Body of pancreas (tissue), 4 donors: Measurements from ENCODE around the gene JMJD6. TPM values are rescaled to one million over a fixed set of nuclear protein-coding genes. Genes with fewer than 3 reads are reported as not detected.
"Not testable (repeated sequence)": the region's sequence is repeated elsewhere in the genome, so short reads cannot be mapped to it uniquely, and the experiment has no call there.

Source experiments
- ATAC-seq: fragments of 150-250 bp; one replicate; pipeline ENCODE4 v1.9.1; 2016
- DNase-seq, 4 donors: peaks; one replicate each; pipeline ENCODE4 v3.0.0-alpha.2; 2019
- H3K27ac ChIP-seq, 4 donors: fragments of 200-600 bp; sonication (generic); 1 replicate in 3 of 4; 2 replicates in 1 of 4; pipeline versions ENCODE4 v1.5.1 to v1.6.1; 2016 to 2019; ENCODE audit warnings: mild to moderate bottlenecking in 1 of 4, mixed read lengths in 1 of 4, moderate library complexity in 1 of 4
- H3K27me3 ChIP-seq, 2 donors: fragments of 200-600 bp; sonication (generic); one replicate each; pipeline ENCODE4 v1.6.0; 2016; ENCODE audit warnings: mild to moderate bottlenecking in 1 of 2
- H3K36me3 ChIP-seq, 2 donors: fragments of 200-600 bp; sonication (generic); replicated peaks in 1 of 2; 2 replicates each; pipeline ENCODE4 v1.5.1; 2016; ENCODE audit warnings: low read depth in 2 of 2; ENCODE audit not compliant: insufficient read depth in 1 of 2
- H3K4me1 ChIP-seq: fragments of 200-600 bp; sonication (generic); one replicate; pipeline ENCODE4 v1.6.0; 2016
- H3K4me3 ChIP-seq, 2 donors: fragments of 200-600 bp; sonication (generic); 1 replicate in 1 of 2; 2 replicates in 1 of 2; pipeline ENCODE4 v1.5.1; 2016 to 2019
- H3K9me3 ChIP-seq, 3 donors: fragments of 200-600 bp; sonication (generic); 1 replicate in 2 of 3; 2 replicates in 1 of 3; pipeline ENCODE4 v1.5.1; 2016
- CTCF ChIP-seq, 7 experiments: fragments of 450-650 bp in 4 of 7; fragments of 200-600 bp in 3 of 7; sonication (generic) in 3 of 7; IDR thresholded peaks; one replicate each; pipeline ENCODE4 v1.5.1; 2016 to 2019; ENCODE audit warnings: antibody characterized with exemption in 7 of 7
- POLR2A ChIP-seq, 3 donors: fragments of 450-650 bp; IDR thresholded peaks; one replicate each; pipeline ENCODE4 v1.6.1; 2016; ENCODE audit warnings: antibody characterized with exemption in 3 of 3, mild to moderate bottlenecking in 2 of 3
- WGBS, 2 donors: methylation state at CpG; one replicate each; pipeline ENCODE4 v1.1.5; 2017; 5-methylcytosine and 5-hydroxymethylcytosine counted together
- intact Hi-C: fragments of 100-400 bp; cut with DNase I; formaldehyde crosslinking; loops from one replicate; pipeline ENCODE4 v1.15.1; 2023
- total RNA-seq, 2 donors: library from RNA; depleted of rRNA; stranded (reverse); fragments of >200 nt; gene quantifications; one replicate each; pipeline ENCODE4 v1.1.0, GENCODE V29; 2016

The JMJD6 gene
- total RNA-seq, 2 donors from 2014 or later = 15.2 to 20.0 TPM

- Histone ChIP-seq H3K27me3 (no peaks in the 10 kb centered on the region), H3K27ac (no peak overlapping the region), H3K9me3 (no peaks in the 10 kb centered on the region), H3K36me3 (peaks cover 0 to 2% of the 10 kb centered on the region in 2 donors), H3K4me1 (no peaks in the 10 kb centered on the region), H3K4me3 (no peak overlapping the region)
- no peak for ATAC-seq
- WGBS, 2 donors = 87% methylated on average over 3 of the region's 3 CpGs
- TF ChIP-seq POLR2A (IDR thresholded peaks at IDR 0.05) = no peak
- no peak for TF ChIP-seq CTCF (IDR thresholded peaks at IDR 0.05)
- no peak for DNase-seq
- intact Hi-C loops = no loop called here
Observed at GRCh38 chr17:76751416-76751993, 25.1 kb upstream of the JMJD6 start.

- no peak for DNase-seq
- no peak for ATAC-seq
- Histone ChIP-seq H3K4me1 (no peaks in the 10 kb centered on the region), H3K4me3 (no peak overlapping the region), H3K36me3 (peaks cover 3 to 7% of the 10 kb centered on the region in 2 donors), H3K27ac (no peak overlapping the region), H3K9me3 (no peaks in the 10 kb centered on the region), H3K27me3 (no peaks in the 10 kb centered on the region)
- TF ChIP-seq CTCF (IDR thresholded peaks at IDR 0.05) (no peak), POLR2A (IDR thresholded peaks at IDR 0.05) (no peak)
- 100% methylated on average over 1 of the region's 1 CpG for WGBS, 2 donors
- intact Hi-C loops = no loop called here
Observed at GRCh38 chr17:76748657-76749056, 22.3 kb upstream of the JMJD6 start.

- Histone ChIP-seq H3K27me3 (no peaks in the 10 kb centered on the region), H3K9me3 (no peaks in the 10 kb centered on the region), H3K4me1 (no peaks in the 10 kb centered on the region), H3K4me3 (no peak overlapping the region), H3K36me3 (peaks cover 3 to 7% of the 10 kb centered on the region in 2 donors), H3K27ac (no peak overlapping the region)
- intact Hi-C loops = no loop called here
- no peak for DNase-seq
- no peak for ATAC-seq
- 83 to 85% methylated on average over 9 of the region's 9 CpGs for WGBS, 2 donors
- TF ChIP-seq CTCF (IDR thresholded peaks at IDR 0.05) (no peak), POLR2A (IDR thresholded peaks at IDR 0.05) (no peak)
Observed at GRCh38 chr17:76747716-76748363, 21.4 kb upstream of the JMJD6 start.

GRCh38 chr17:76745785-76746184 lies 19.4 kb upstream of the JMJD6 start:
- WGBS, 2 donors = 91 to 98% methylated on average over 6 of the region's 6 CpGs
- intact Hi-C loops, H3K27ac ChIP-seq, H3K4me3 ChIP-seq, H3K27me3 ChIP-seq, ATAC-seq, H3K4me1 ChIP-seq, H3K9me3 ChIP-seq, H3K36me3 ChIP-seq, DNase-seq: not testable (repeated sequence)

GRCh38 chr17:76744747-76745146 lies 18.3 kb upstream of the JMJD6 start:
- Histone ChIP-seq H3K27ac (no peak overlapping the region), H3K27me3 (no peaks in the 10 kb centered on the region), H3K9me3 (no peaks in the 10 kb centered on the region), H3K4me3 (no peak overlapping the region), H3K36me3 (peaks cover 3 to 7% of the 10 kb centered on the region in 2 donors), H3K4me1 (peaks cover 6% of the 10 kb centered on the region)
- 91 to 98% methylated on average over 2 of the region's 2 CpGs for WGBS, 2 donors
- intact Hi-C loops = no loop called here
- ATAC-seq = no peak
- DNase-seq = no peak
- TF ChIP-seq CTCF (IDR thresholded peaks at IDR 0.05) = no peak
- no peak for TF ChIP-seq POLR2A (IDR thresholded peaks at IDR 0.05)
